Measurements from ENCODE around the gene LSM12.
"Not testable (repeated sequence)": the region's sequence is repeated elsewhere in the genome, so short reads cannot be mapped to it uniquely, and the experiment has no call there.

Gene LSM12

GRCh38 chr17:44034688-44035087 is 31.8 kb downstream of the LSM12 start:
- not testable (repeated sequence) for DNase-seq

DNA sequence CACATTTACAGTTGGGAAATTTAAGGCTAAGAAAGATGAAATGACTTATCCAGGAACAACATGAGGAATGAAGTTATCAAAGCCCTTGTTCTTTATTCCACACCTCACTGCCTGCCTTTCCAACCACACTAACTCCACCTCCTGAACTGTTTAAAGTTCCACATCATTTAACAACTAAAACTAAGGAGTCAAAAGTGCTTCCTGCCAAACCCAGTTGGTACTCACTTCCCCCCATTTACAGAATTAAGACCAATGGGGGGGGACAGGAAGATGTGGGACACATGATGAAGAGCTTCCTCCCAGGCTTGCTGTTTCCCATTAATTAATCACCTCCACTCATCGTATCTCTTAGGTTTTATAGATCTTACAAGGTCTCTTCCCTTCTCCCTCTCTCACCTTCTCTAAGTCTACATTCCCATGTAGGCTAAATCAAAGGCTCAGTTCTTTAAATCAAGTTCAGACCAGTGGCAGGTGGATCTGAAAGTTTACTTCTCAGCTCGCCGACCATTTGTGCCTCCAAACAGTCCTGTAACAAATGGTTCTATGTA is 32.5 kb downstream of the LSM12 start:
- no peak for DNase-seq

DNA sequence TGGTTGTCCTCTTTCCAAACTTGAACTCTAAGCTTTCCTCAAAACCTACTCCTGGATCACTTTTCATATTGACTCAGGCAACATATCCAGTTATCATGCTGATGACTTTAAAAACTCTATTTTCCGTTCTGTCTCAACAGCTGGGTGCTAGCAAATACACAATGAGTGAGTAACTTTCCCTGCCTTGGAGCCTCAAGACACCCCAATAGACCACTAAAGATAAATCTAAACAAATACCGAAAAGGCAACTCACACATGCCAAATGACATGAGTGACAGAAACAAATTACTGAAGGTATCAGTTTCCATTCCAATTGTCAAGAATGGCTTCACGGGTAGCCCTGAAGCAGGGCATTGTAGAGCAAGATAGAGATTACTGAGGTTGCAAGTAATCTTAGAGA is 36.0 kb downstream of the LSM12 start:
- DNase-seq = no peak

DNA sequence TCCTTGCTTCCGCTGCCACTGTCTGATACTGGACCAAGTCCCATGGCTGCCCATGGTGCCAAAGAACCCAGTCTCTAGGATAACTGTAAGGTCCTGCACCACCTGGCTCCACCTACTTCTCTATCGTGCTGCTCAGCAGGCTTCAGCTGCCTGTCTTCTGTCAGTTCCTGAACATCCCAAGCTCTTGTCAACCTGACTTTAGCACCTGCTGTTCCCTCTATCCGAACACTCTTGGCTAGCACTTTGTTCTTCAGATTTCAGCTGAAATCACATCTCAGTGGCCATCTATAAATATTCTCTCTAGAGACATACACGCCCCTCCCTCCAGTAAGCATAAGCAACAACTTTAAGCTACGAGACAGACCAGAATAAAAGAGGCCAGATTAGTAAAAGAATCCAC is 36.7 kb downstream of the LSM12 start:
- DNase-seq = no peak

GRCh38 chr17:44024853-44025252 is 41.6 kb downstream of the LSM12 start:
- no peak for DNase-seq

GRCh38 chr17:44024271-44024663 is 42.2 kb downstream of the LSM12 start:
- DNase-seq = no peak

- DNase-seq = no peak
These were observed 42.8 kb downstream of the LSM12 start for GRCh38 chr17:44023545-44024270.

DNA sequence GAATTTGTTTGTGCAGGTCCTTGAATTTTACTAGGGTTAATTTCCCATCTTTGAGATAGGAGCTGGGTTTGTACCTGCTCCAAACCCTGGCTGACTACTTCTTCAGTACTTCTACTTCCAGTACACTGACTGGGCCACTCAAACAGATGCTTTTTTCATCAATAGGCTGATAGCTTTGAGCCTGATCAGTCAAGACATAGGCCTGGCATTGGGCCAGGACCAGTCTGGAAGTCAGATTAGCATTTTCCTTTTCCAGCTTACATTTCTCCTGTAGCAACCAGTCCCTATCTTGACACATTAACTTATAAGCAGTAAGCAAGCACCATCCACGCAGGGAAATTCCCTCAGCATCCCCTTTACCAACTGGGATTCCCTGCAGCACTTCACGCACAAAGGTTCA is 44.2 kb downstream of the LSM12 start:
- no peak for DNase-seq

DNA sequence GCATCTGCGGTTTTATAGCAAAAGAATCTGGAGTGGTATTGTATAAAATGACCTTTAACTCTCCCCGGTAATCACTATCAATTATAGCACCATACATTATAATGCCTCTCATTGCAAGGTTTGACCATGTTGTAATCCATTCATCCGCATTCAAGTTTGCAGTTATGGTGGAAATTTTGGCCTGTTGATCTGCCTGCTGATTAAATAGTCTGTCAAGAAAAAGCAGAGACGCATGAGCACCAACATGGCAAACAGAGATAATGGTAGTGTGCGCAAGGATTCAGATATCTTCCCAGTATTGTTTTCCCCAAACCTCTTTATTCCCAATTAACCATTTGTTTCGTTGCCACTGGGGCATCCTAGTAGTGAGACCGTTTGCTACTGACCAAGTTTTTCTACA is 45.2 kb downstream of the LSM12 start:
- not testable (repeated sequence) for DNase-seq

- DNase-seq = peak; percentile 95
These were observed 51.9 kb downstream of the LSM12 start, which contains the start of gene TMEM101 for GRCh38 chr17:44014437-44015172. TSS of gene TMEM101 (minus strand) at chr17:44014963. CDS start at chr17:44014952, 11 bp downstream.

DNA sequence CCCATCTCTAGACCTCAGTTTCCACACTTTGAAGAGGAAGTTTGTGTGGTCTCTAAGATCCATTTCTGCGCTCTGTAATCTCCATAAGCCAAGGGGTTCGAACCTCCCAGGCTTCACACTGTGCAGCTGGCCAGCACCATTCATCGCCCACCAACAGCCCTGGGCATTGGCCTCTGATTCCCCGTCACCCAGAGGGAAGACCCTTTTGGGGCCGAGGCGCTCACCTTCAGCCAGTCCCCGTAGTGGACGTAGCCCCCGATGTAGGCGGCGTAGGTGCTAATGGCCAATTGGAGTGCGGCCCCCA is 52.4 kb downstream of the LSM12 start:
- no peak for DNase-seq

DNA sequence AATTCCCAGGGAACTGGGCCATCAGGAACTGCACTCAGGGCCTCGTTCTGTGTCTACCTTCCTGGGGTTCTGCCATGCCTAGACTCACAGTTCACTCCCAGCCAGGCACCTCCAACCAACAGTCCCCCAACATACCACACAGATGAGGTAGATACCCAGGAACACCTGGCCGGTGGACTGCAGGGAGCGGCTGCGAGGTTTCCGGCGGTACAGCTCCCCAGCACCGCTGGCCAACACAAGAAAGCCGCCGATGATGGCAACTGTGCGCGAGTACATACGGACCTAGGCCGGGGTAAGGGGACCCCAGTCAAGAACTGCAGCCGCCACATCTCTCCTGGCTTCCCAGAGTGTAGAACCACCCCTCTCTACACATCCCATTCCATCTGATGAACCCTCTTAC is 53.6 kb downstream of the LSM12 start:
- DNase-seq = no peak

DNA sequence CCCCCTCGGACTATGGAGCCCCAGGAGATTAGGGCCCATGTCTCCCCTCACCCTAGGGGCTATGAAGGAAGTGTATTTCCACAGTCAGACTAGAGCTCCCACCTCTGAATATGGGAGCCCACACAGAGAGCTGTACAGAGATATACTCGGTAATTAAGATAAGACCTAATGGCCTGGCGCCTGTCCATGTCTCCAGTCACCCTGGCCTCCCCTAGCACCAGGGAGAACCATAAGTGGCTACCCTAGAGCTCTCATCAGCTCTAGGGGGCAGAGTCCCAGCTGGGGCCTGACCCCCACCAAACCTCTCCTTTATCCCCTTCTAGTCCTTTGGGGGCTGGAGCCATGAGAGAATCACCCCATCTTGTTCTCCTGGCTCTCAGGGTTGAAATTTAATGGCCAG is 54.1 kb downstream of the LSM12 start:
- DNase-seq = peak; percentile 54

GRCh38 chr17:44011876-44012275 is 54.6 kb downstream of the LSM12 start:
- no peak for DNase-seq

GRCh38 chr17:44010966-44011647 is 55.4 kb downstream of the LSM12 start:
- no peak for DNase-seq

DNA sequence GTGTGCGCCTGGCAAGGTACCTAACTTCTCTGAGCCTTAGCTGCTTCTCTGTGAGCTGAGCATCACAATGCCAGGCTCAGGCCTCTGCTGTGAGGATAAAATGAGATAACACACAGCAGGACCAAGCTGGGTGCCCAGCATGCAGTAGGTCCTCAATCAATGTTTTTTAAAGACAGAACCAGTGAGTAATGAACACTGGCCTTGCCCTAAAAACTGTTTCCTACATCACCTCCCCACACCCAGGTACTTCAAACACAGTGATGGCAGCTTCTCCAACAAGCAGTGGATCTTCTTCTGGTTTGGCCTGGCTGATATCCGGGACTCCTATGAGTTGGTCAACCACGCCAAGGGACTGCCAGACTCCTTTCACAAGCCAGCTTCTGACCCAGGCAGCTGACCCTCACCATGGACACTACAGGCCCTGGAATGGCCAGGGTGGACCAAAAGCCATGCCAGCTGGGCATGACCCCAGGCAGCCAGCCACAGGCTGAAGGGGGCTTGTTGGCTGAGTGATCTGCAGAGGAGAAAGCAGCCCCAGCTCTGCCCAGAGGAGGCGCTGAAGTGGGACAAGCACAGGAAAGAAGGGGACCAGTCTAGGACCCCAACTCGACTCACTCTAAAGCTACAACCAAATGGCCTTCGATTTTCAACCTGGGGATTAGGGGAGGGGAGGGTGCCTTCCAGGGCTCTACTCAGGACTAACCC is 58.1 kb downstream of the LSM12 start:
- DNase-seq = no peak

DNA sequence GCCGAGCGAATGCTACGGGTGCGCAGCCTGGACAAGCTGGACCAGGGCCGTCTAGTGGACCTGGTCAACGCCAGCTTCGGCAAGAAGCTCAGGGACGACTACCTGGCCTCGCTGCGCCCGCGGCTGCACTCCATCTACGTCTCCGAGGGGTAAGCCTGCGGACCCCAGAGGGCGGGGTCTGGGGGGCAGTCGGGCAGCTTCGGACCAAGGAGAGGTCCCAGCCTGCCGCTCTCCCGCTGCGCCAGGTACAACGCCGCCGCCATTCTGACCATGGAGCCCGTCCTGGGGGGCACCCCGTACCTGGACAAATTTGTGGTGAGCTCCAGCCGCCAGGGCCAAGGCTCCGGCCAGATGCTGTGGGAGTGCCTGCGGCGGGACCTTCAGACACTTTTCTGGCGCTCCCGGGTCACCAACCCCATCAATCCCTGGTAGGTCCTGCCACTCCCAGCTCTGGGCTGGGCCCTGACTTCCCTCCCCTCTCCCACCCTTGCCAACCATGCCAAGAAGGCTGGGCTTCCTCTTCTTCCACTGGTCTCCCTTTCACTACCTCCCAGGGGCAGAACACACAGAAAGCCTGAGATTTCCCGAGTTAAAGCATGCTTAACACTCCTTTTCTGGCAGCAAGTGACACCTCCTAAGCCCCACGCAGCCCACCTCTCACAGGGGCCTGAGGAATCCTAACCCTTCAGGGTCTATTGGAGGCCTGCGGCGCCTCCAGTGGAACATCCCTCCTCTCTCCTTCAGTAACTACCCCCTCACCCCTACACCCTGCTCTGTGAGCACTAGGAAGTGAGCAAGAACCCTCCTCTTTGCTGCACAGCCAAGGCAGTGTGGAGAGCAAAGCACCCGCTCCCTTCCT is 58.9 kb downstream of the LSM12 start:
- DNase-seq = no peak

GRCh38 chr17:44006598-44007345 is 59.7 kb downstream of the LSM12 start:
- DNase-seq = peak; percentile 96

DNA sequence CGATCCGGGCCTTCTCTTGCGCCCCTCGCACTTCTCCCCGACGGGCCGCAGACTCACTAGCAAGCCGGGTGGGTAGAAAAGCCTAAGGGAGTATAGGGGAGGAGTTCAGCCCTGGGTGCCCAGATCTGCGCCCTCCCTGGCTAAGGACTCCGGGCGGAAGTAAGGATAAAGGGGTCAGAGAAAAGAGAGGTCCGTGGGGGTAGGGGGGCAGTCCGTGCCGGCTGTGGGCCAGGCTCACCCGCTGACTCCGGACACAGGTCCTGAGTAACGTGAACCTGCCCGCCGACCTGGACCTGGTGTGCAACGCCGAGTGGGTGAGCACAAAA is 60.2 kb downstream of the LSM12 start:
- no peak for DNase-seq

- DNase-seq = peak; percentile 13
These were observed 60.8 kb downstream of the LSM12 start for GRCh38 chr17:44005527-44006271.

Data from hematopoietic multipotent progenitor cell treated with erythropoietin and hydrocortisone succinate and interleukin-3 and kit ligand, for 8 days (in vitro differentiated cells).